ENCODE results near the gene TRIM44.
"Not testable (repeated sequence)": the region's sequence is repeated elsewhere in the genome, so short reads cannot be mapped to it uniquely, and the experiment has no call there.

TRIM44 gene

DNA sequence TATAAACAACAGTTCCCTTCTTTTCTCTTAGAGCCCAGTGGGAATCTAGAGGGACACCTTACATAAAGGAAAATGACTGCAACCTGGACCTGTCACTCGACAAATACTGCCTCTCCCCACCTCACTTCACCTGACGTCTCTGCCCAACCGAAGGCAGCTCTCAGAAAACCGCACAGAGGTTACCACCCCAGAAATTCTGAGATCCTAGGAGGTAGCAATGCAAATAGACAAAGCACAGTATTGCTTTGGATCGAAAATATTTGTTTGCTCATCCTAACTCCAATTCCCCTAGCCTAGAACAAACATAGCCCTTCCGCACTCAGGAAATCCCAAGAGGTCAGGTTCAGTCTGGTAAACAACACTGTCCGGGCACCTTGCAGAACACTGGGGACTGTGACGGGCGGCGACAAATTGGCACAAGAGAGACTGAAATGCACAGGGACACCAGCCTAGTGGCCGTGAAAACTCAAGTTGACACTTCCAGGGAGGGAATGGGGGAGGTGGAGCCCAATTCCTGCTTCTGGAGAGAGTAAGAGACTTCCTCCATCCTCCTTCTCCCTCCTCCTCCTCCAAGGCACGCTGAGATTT is 420 bp upstream of the TRIM44 start:
- H3K4me3 ChIP-seq (ENCODE audit: low read depth, low read length): peak overlapping the region; percentile 70
- no peak for TF ChIP-seq MAX (IDR thresholded peaks at IDR 0.05; ENCODE audit: low read depth, low read length)
- TF ChIP-seq, protein P1, sequence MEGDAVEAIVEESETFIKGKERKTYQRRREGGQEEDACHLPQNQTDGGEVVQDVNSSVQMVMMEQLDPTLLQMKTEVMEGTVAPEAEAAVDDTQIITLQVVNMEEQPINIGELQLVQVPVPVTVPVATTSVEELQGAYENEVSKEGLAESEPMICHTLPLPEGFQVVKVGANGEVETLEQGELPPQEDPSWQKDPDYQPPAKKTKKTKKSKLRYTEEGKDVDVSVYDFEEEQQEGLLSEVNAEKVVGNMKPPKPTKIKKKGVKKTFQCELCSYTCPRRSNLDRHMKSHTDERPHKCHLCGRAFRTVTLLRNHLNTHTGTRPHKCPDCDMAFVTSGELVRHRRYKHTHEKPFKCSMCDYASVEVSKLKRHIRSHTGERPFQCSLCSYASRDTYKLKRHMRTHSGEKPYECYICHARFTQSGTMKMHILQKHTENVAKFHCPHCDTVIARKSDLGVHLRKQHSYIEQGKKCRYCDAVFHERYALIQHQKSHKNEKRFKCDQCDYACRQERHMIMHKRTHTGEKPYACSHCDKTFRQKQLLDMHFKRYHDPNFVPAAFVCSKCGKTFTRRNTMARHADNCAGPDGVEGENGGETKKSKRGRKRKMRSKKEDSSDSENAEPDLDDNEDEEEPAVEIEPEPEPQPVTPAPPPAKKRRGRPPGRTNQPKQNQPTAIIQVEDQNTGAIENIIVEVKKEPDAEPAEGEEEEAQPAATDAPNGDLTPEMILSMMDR (IDR thresholded peaks at IDR 0.05; ENCODE audit: low read depth, low read length): no peak
- no peak for TF ChIP-seq POLR2A (IDR thresholded peaks at IDR 0.05; ENCODE audit: extremely low read depth, insufficient read length)
- TF ChIP-seq MYC (IDR thresholded peaks at IDR 0.05; ENCODE audit: low read depth, low read length): no peak
- no peak for DNase-seq (ENCODE audit: low read depth)

- no peak for DNase-seq (ENCODE audit: low read depth)
- TF ChIP-seq POLR2A (IDR thresholded peaks at IDR 0.05; ENCODE audit: extremely low read depth, insufficient read length) (no peak), MAX (IDR thresholded peaks at IDR 0.05; ENCODE audit: low read depth, low read length) (no peak), MYC (IDR thresholded peaks at IDR 0.05; ENCODE audit: low read depth, low read length) (no peak)
- TF ChIP-seq, protein P1 (IDR thresholded peaks at IDR 0.05; ENCODE audit: low read depth, low read length): no peak
- peak overlapping the region; percentile 53 for H3K4me3 ChIP-seq (ENCODE audit: low read depth, low read length)
Observed at GRCh38 chr11:35663408-35663702, 780 bp downstream of the TRIM44 start.

DNA sequence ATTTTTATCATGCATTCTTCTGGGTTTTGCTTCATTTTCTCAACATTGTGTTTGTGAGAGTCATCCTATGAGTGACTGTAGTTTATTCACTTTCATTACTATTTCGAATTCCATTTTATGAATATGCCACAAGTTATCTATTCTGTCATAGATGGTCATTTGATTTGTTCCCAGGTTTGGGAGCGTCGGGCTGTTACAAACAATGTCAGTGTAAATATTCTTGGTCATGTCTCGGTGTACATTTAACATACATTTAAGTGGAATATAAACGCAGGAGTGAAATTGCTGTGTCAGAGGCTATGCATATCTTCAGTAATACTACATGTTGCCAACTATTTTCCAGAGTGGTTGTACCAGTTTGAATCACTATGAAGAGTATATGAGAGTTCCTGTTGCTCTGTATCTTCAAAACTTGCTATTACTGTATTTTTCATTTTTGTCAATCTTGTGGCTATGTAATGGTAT is 2.4 kb downstream of the TRIM44 start:
- TF ChIP-seq, protein P1 (IDR thresholded peaks at IDR 0.05; ENCODE audit: low read depth, low read length): no peak
- TF ChIP-seq MAX (IDR thresholded peaks at IDR 0.05; ENCODE audit: low read depth, low read length): no peak
- no peak for TF ChIP-seq MYC (IDR thresholded peaks at IDR 0.05; ENCODE audit: low read depth, low read length)
- no peak for TF ChIP-seq POLR2A (IDR thresholded peaks at IDR 0.05; ENCODE audit: extremely low read depth, insufficient read length)
- peak; percentile 13 for DNase-seq (ENCODE audit: low read depth)
- no peak overlapping the region for H3K4me3 ChIP-seq (ENCODE audit: low read depth, low read length)

DNA sequence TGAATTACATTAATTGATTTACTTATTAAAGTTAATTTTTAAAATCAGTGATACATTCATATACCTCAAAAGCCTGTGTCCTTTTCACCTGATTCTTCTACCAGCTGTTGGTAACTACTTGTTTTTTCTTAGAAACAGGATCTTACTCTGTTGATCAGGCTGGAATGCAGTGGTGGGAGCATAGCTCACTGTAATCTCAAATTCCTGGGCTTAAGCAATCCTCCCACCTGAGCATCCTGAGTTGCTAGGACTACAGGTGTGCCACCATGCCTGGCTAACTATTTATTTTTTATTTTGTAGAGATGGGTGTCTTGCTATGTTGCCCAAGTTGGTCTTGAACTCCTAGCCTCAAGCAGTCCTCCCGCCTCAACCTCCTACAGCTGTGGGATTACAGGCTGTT is 4.7 kb downstream of the TRIM44 start:
- no peak for TF ChIP-seq MAX (IDR thresholded peaks at IDR 0.05; ENCODE audit: low read depth, low read length)
- TF ChIP-seq POLR2A (IDR thresholded peaks at IDR 0.05; ENCODE audit: extremely low read depth, insufficient read length): no peak
- no peak for TF ChIP-seq MYC (IDR thresholded peaks at IDR 0.05; ENCODE audit: low read depth, low read length)
- TF ChIP-seq, protein P1 (IDR thresholded peaks at IDR 0.05; ENCODE audit: low read depth, low read length): no peak
- no peak for DNase-seq (ENCODE audit: low read depth)

GRCh38 chr11:35668350-35668749 is 5.8 kb downstream of the TRIM44 start:
- not testable (repeated sequence) for DNase-seq (ENCODE audit: low read depth); H3K4me3 ChIP-seq (ENCODE audit: low read depth, low read length)

More for the DNA sequence above, 4.7 kb downstream of the TRIM44 start:
- H3K4me3 ChIP-seq (ENCODE audit: low read depth, low read length): no peak overlapping the region

DNA sequence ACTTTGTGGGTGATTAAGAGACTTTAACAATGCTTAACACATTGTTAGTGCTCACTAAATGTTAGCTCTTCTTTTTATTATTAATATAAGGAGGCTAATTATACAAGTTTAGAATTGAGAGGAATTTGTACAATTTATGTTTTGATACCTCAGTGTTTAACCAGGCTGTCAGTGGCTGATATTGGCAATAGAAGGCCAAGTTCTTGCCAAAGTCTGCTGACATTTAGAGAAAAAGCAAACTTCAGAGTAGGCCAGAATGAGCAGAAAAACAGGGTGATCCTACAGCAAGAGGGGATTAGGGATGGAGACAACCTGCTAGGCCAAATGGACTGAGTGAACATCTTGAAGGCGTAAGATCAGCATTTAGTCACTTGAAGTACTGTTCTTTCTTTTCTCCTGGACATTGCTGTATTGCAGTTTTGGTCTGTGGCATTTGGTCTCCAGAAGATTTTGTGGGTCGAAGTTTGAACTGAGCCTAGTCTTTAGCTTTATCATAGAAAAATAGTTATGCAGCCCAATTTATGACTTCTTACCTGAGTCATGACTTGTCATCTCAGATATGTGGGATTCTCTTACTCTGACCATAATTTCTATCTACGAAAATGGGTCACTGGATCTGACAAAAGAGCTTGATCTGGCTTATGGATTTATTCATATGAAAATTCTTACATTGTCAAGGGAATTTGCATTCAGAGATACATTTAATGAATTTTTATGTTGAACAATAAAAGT is 9.0 kb downstream of the TRIM44 start:
- no peak for DNase-seq (ENCODE audit: low read depth)
- no peak overlapping the region for H3K4me3 ChIP-seq (ENCODE audit: low read depth, low read length)
- TF ChIP-seq POLR2A (IDR thresholded peaks at IDR 0.05; ENCODE audit: extremely low read depth, insufficient read length) (no peak), MAX (IDR thresholded peaks at IDR 0.05; ENCODE audit: low read depth, low read length) (no peak), MYC (IDR thresholded peaks at IDR 0.05; ENCODE audit: low read depth, low read length) (no peak)
- TF ChIP-seq, protein P1 (IDR thresholded peaks at IDR 0.05; ENCODE audit: low read depth, low read length): no peak
